Breast epithelium (tissue), 3 donors: ENCODE measurements around the gene CLK2.

ENCODE experiments used
- POLR2A ChIP-seq: fragments of 450-650 bp; IDR thresholded peaks from one replicate; pipeline ENCODE4 v1.6.1; 2016; ENCODE audit warnings: antibody characterized with exemption, mild to moderate bottlenecking, moderate library complexity
- TF ChIP-seq, protein P1 (sequence below), 3 donors: fragments of 450-650 bp; IDR thresholded peaks; one replicate each; pipeline ENCODE4 v1.5.1; 2016 to 2017; ENCODE audit warnings: antibody characterized with exemption in 3 of 3, mild to moderate bottlenecking in 3 of 3, moderate library complexity in 3 of 3

GRCh38 chr1:155301342-155301841 lies 28.1 kb upstream of the CLK2 start, which contains the start of gene PKLR:
- TF ChIP-seq, protein P1, sequence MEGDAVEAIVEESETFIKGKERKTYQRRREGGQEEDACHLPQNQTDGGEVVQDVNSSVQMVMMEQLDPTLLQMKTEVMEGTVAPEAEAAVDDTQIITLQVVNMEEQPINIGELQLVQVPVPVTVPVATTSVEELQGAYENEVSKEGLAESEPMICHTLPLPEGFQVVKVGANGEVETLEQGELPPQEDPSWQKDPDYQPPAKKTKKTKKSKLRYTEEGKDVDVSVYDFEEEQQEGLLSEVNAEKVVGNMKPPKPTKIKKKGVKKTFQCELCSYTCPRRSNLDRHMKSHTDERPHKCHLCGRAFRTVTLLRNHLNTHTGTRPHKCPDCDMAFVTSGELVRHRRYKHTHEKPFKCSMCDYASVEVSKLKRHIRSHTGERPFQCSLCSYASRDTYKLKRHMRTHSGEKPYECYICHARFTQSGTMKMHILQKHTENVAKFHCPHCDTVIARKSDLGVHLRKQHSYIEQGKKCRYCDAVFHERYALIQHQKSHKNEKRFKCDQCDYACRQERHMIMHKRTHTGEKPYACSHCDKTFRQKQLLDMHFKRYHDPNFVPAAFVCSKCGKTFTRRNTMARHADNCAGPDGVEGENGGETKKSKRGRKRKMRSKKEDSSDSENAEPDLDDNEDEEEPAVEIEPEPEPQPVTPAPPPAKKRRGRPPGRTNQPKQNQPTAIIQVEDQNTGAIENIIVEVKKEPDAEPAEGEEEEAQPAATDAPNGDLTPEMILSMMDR (IDR thresholded peaks at IDR 0.05) = no peak
- TF ChIP-seq POLR2A = no peak
